GM18502 (cell line): Measurements from ENCODE around the gene STRN.
"Not testable (repeated sequence)": the region's sequence is repeated elsewhere in the genome, so short reads cannot be mapped to it uniquely, and the experiment has no call there.

Experiments
- ATAC-seq: cut with Tn5 transposase; IDR thresholded peaks from one replicate; pipeline ENCODE4 v1.9.1; 2021; ENCODE audit warnings: mild to moderate bottlenecking; ENCODE audit not compliant: unreplicated experiment, poor library complexity

Gene STRN

GRCh38 chr2:36858551-36859365, 107.6 kb downstream of the STRN start:
- ATAC-seq: peak; percentile 69

- ATAC-seq: no peak
Measured at GRCh38 chr2:36857713-36858112, 108.6 kb downstream of the STRN start.

GRCh38 chr2:36855429-36855828, 110.9 kb downstream of the STRN start:
- no peak for ATAC-seq

- no peak for ATAC-seq
Measured at GRCh38 chr2:36854241-36854640, 112.1 kb downstream of the STRN start.

GRCh38 chr2:36849265-36849664, 117.1 kb downstream of the STRN start:
- ATAC-seq: no peak

- ATAC-seq: no peak
Measured at GRCh38 chr2:36843838-36844237, 122.5 kb downstream of the STRN start.

- no peak for ATAC-seq
Measured at GRCh38 chr2:36839976-36840617, 126.2 kb downstream of the STRN start.

GRCh38 chr2:36834731-36835524, 131.4 kb downstream of the STRN start:
- no peak for ATAC-seq

- ATAC-seq: no peak
Measured at GRCh38 chr2:36834203-36834602, 132.1 kb downstream of the STRN start.

GRCh38 chr2:36831185-36831584, 135.2 kb downstream of the STRN start:
- ATAC-seq: no peak

- ATAC-seq: not testable (repeated sequence)
Measured at GRCh38 chr2:36824683-36825082, 141.7 kb downstream of the STRN start.

- ATAC-seq: no peak
Measured at GRCh38 chr2:36824273-36824672, 142.1 kb downstream of the STRN start.

GRCh38 chr2:36823862-36824261, 142.5 kb downstream of the STRN start:
- no peak for ATAC-seq

GRCh38 chr2:36820942-36821605, 145.3 kb downstream of the STRN start:
- no peak for ATAC-seq

- no peak for ATAC-seq
Measured at GRCh38 chr2:36819095-36819711, 147.1 kb downstream of the STRN start.

GRCh38 chr2:36818542-36818941, 147.8 kb downstream of the STRN start:
- ATAC-seq: no peak

GRCh38 chr2:36812196-36812595, 154.1 kb downstream of the STRN start:
- no peak for ATAC-seq

- no peak for ATAC-seq
Measured at GRCh38 chr2:36811071-36811470, 155.3 kb downstream of the STRN start.

GRCh38 chr2:36809069-36809445, 157.3 kb downstream of the STRN start:
- ATAC-seq: no peak

- ATAC-seq: no peak
Measured at GRCh38 chr2:36808386-36809068, 157.8 kb downstream of the STRN start.
